K562 (cell line): Measurements from ENCODE around the gene OSGEPL1. TPM values are rescaled to one million over a fixed set of nuclear protein-coding genes. Genes with fewer than 3 reads are reported as not detected.

Experiments
- ATAC-seq: fragments of 200-7000 bp; cut with Tn5 transposase; 3 replicates; pipeline ENCODE4 v1.9.1; 2020; ENCODE audit warnings: moderate library complexity
- BruUV-seq: library from RNA; stranded (reverse); fragments of 400-500 nt; replicated peaks from 2 replicates; lab custom pipeline; 2021; lab: Mats Ljungman, UMichigan
- CTCF ChIA-PET: fragments of 300-600 bp; formaldehyde crosslinking; extraction: SDS; loops from one replicate; lab custom pipeline; 2021; ENCODE audit warnings: low intra/inter-chr PET ratio; lab: Yijun Ruan, JAX
- POLR2A ChIA-PET: fragments of 300-600, 350-650 bp; sonication (Branson Sonifier 250); formaldehyde crosslinking; extraction: SDS; loops from one replicate; lab custom pipeline; 2021; ENCODE audit warnings: antibody characterized with exemption, inconsistent platforms; lab: Yijun Ruan, JAX
- DNase-seq, 4 experiments: peaks; one replicate each; pipeline versions ENCODE4 v3.0.0 to v3.0.0-alpha.2; 2011 to 2018; ENCODE audit warnings: low spot score in 3 of 4, mixed read lengths in 3 of 4; ENCODE audit errors: extremely low read depth in 1 of 4
- FAIRE-seq: peaks from 2 replicates; lab custom pipeline; 2011; peaks lifted over from hg19 to GRCh38; lab: Jason Lieb, UNC
- H2AFZ ChIP-seq: 2 replicates; pipeline ENCODE4 v1.6.0; 2011; ENCODE audit warnings: low read depth, low read length, control low read depth, inconsistent platforms
- H3K27ac ChIP-seq: fragments of 200-600 bp; 3 replicates; pipeline ENCODE4 v1.8.0; 2011; ENCODE audit warnings: low read depth, mild to moderate bottlenecking, control low read depth, inconsistent platforms, low read length, moderate library complexity, mixed read lengths; ENCODE audit errors: extremely low read depth
- H3K27me3 ChIP-seq, 2 experiments: fragments of 300-600 bp in 1 of 2; 2 replicates in 1 of 2; 3 replicates in 1 of 2; pipeline versions ENCODE4 v1.6.0 to v1.8.0; 2011; ENCODE audit warnings: inconsistent platforms in 2 of 2, low read length in 2 of 2, mild to moderate bottlenecking in 1 of 2, mixed read lengths in 1 of 2, moderate library complexity in 1 of 2; ENCODE audit not compliant: control insufficient read depth in 2 of 2, insufficient read depth in 2 of 2
- H3K36me3 ChIP-seq: fragments of 300-600 bp; 3 replicates; pipeline ENCODE4 v1.8.0; 2011; ENCODE audit warnings: mild to moderate bottlenecking, low read length, inconsistent platforms; ENCODE audit not compliant: control insufficient read depth, insufficient read depth
- H3K4me1 ChIP-seq, 2 experiments: fragments of 200-600 bp in 1 of 2; replicated peaks in 1 of 2; 2 replicates in 1 of 2; 3 replicates in 1 of 2; pipeline versions ENCODE4 v1.5.1 to v1.8.0; 2011; ENCODE audit warnings: inconsistent platforms in 2 of 2, low read length in 2 of 2, mild to moderate bottlenecking in 1 of 2, mixed read lengths in 1 of 2, moderate library complexity in 1 of 2; ENCODE audit not compliant: control insufficient read depth in 2 of 2, insufficient read depth in 2 of 2
- H3K4me2 ChIP-seq: 2 replicates; pipeline ENCODE4 v1.6.1; 2011; ENCODE audit warnings: low read length, control low read depth, inconsistent platforms, mixed read lengths; ENCODE audit not compliant: insufficient read depth
- H3K4me3 ChIP-seq: fragments of 200-600 bp; sonication (generic), shearing (Covaris generic); 2 replicates; pipeline ENCODE4 v1.5.1; 2016; ENCODE audit warnings: control low read depth, inconsistent platforms
- H3K79me2 ChIP-seq: fragments of 200-600 bp; 3 replicates; pipeline ENCODE4 v1.8.0; 2011; ENCODE audit warnings: low read length, inconsistent platforms; ENCODE audit not compliant: control insufficient read depth, insufficient read depth
- H3K9ac ChIP-seq, 2 experiments: 2 replicates each; pipeline versions ENCODE4 v1.6.0 to v1.6.1; 2011; ENCODE audit warnings: low read depth in 2 of 2, low read length in 2 of 2, control low read depth in 1 of 2, inconsistent platforms in 1 of 2, mild to moderate bottlenecking in 1 of 2, mixed read lengths in 1 of 2; ENCODE audit not compliant: insufficient read depth in 1 of 2
- H3K9me1 ChIP-seq: one replicate; pipeline ENCODE4 v1.6.0; 2011; ENCODE audit warnings: inconsistent platforms, mild to moderate bottlenecking, low read length, moderate library complexity; ENCODE audit not compliant: control insufficient read depth, insufficient read depth
- H3K9me3 ChIP-seq: replicated peaks from 2 replicates; pipeline ENCODE4 v1.5.1; 2011; ENCODE audit warnings: low read depth, low read length, inconsistent platforms; ENCODE audit not compliant: control insufficient read depth, insufficient read depth
- H4K20me1 ChIP-seq: replicated peaks from 2 replicates; pipeline ENCODE4 v1.6.1; 2011; ENCODE audit warnings: low read length, inconsistent platforms, mixed read lengths; ENCODE audit not compliant: control insufficient read depth, insufficient read depth
- GABPA ChIP-seq: fragments of 200-800 bp; sonication (Bioruptor generic); conservative IDR thresholded peaks from 2 replicates; pipeline ENCODE4 v1.6.1; 2016; ENCODE audit warnings: low read depth, missing genetic modification characterization, missing compliant biosample characterization
- KDM1A ChIP-seq, 2 experiments: fragments of 450-650 bp; IDR thresholded peaks; 2 replicates each; pipeline ENCODE4 v1.6.1; 2016; ENCODE audit warnings: mild to moderate bottlenecking in 2 of 2
- RAD21 ChIP-seq, 2 experiments: fragments of 250-450 bp in 1 of 2; fragments of 450-650 bp in 1 of 2; sonication (Bioruptor Pico) in 1 of 2; formaldehyde crosslinking in 1 of 2; IDR thresholded peaks in 1 of 2; conservative IDR thresholded peaks in 1 of 2; 2 replicates each; pipeline versions ENCODE4 v1.4.0 to v1.8.0; 2020 to 2022; ENCODE audit warnings: mild to moderate bottlenecking in 2 of 2, moderate library complexity in 1 of 2
- RCOR1 ChIP-seq, 2 experiments: IDR thresholded peaks; 2 replicates each; pipeline ENCODE4 v1.6.1; 2012; ENCODE audit warnings: low read depth in 2 of 2, low read length in 2 of 2, borderline replicate concordance in 1 of 2, improper control_type of control experiment in 1 of 2
- ZNF253 ChIP-seq: fragments of 250-450 bp; sonication (Bioruptor Pico); conservative IDR thresholded peaks from 2 replicates; pipeline ENCODE4 v1.6.1; 2021; ENCODE audit warnings: mild to moderate bottlenecking
- ZNF561 ChIP-seq: fragments of 450-650 bp; formaldehyde crosslinking; conservative IDR thresholded peaks from 2 replicates; pipeline ENCODE4 v1.4.0; 2020; ENCODE audit warnings: mild to moderate bottlenecking, moderate library complexity
- WGBS: fragments of 100-300 bp; shearing (Covaris generic); methylation state at CpG from one replicate; pipeline ENCODE4 v1.1.6; 2016; ENCODE audit warnings: low coverage, mixed read lengths; ENCODE audit not compliant: insufficient coverage; ENCODE audit errors: missing lambda C conversion rate; 5-methylcytosine and 5-hydroxymethylcytosine counted together
- in situ Hi-C: fragments of 300-500 bp; cut with MboI; formaldehyde crosslinking; loops from 4 replicates; pipeline ENCODE4 v1.15.0; 2018; ENCODE audit warnings: inconsistent platforms, mixed read lengths
- intact Hi-C: fragments of 100-400 bp; cut with micrococcal nuclease; formaldehyde crosslinking; loops from 2 replicates; pipeline ENCODE4 v1.14.2; 2022
- polyA plus RNA-seq, 8 experiments: library from polyadenylated mRNA; depleted of rRNA in 4 of 8; stranded (reverse) in 5 of 8; unstranded in 3 of 8; fragments of >200 nt; fragmentation: Nextera tagmentation in 2 of 8; fragmentation: Illumina TruSeq in 1 of 8; extraction: Ambion mirVana in 2 of 8; extraction: Trizol in 1 of 8; gene quantifications; 2 replicates each; pipeline versions ENCODE4 v1.2.1 to v1.2.3, GENCODE V29; 2011 to 2014; ENCODE audit warnings: inconsistent platforms in 1 of 8, missing spikeins in 1 of 8
- total RNA-seq, 7 experiments: library from RNA; depleted of rRNA in 6 of 7; stranded (reverse); fragments of >200 nt in 6 of 7; fragmentation: Illumina TruSeq in 2 of 7; extraction: Trizol in 2 of 7; gene quantifications; 2 replicates each; pipeline versions ENCODE4 v1.2.1 to v1.2.3, GENCODE V29; 2011 to 2021; ENCODE audit warnings: low replicate concordance in 1 of 7
- TF ChIP-seq, protein P1 (sequence below): fragments of 450-650 bp; IDR thresholded peaks from 2 replicates; pipeline ENCODE4 v1.6.1; 2014; ENCODE audit warnings: low read depth, mild to moderate bottlenecking, moderate library complexity, borderline replicate concordance
- TF ChIP-seq, protein P2 (sequence below), 2 experiments: fragments of 200-800 bp in 1 of 2; sonication (Bioruptor generic) in 1 of 2; sonication (generic) in 1 of 2; formaldehyde crosslinking in 1 of 2; IDR thresholded peaks in 1 of 2; conservative IDR thresholded peaks in 1 of 2; 2 replicates each; pipeline versions ENCODE4 v1.5.0 to v1.6.1; 2016 to 2020; ENCODE audit warnings: missing compliant biosample characterization in 1 of 2, missing genetic modification characterization in 1 of 2, missing genetic modification reagents in 1 of 2

The OSGEPL1 gene
- total and polyA plus RNA-seq, 9 of the 15 experiments (the other 6 are each of a cell fraction or from before 2014, with no cell fraction given) = 2.5 to 10.8 (median 6.5) TPM

DNA sequence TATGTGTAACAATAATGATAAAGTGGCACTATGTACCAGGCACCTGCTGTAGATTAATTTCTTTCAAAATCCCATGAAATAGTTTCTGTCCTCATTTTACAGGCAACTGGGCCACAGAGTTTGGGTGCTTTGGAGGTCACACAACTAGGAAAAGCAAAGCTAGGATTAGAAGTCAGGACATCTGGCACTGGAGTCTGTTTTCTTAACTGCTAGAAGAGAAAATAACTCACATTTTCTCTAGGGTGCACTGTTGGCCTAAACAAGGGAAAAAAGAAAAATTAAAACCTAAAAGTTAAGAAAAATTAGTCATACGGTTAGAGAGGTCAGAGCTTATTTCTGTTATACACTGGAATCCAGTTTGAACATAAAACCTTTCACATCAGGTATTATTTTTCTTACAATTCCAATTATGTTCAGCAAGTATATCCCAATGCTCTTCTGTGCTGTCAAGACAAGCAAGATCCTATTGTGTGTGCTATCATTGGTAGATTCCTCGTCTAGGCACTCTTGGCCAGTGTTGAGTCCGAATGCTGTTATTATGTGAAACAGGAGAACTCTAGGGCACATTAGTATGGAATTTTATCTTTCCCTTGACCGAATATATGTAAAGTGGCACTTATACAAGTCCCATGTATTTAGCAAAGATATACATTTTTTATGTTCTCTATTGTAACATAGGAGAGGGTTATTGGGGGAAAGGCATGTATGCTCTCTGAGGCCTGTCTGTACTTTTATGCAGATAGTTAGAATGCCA is 1.5 kb upstream of the OSGEPL1 start:
- Histone ChIP-seq H3K4me2 (no peak overlapping the region), H3K79me2 (peaks cover 4% of the 10 kb centered on the region; the same call in 2 of the 3 replicates), H3K4me1 (no peaks in the 10 kb centered on the region; a peak in 1 of 5 replicates), H3K27me3 (no peaks in the 10 kb centered on the region), H3K4me3 (no peak overlapping the region), H3K9me1 (no peaks in the 10 kb centered on the region), H4K20me1 (no peaks in the 10 kb centered on the region), H3K9ac (peak overlapping the region in 1 of 2 experiments; percentile 85; a peak in 1 of 4 replicates), H3K36me3 (peaks cover 18% of the 10 kb centered on the region; the same call in 1 of the 3 replicates), H3K27ac (no peak overlapping the region), H2AFZ (peak overlapping the region; percentile 97; the same call in 1 of the 2 replicates), H3K9me3 (no peaks in the 10 kb centered on the region)
- 75% methylated on average over 4 of the region's 4 CpGs for WGBS
- ATAC-seq (no peak), DNase-seq (no peak), FAIRE-seq (peak; percentile 46)
- ChIA-PET POLR2A (interaction anchor here (0.6 to 0.8 kb wide), 2 partner anchors 304 to 438 kb away, joined by 3 read pairs; no protein-coding TSS in a partner anchor), CTCF (interaction anchor here (0.9 kb wide), 1 partner anchor 12 kb away, joined by 3 read pairs; no protein-coding TSS in a partner anchor)
- intact Hi-C loops = loop anchor here (2.0 kb wide), 2 partner anchors 21 to 103 kb away; partner anchors contain the start of genes ASNSD1, ORMDL1 and PMS1
- TF ChIP-seq RAD21 (CRISPR knock-in tag; conservative IDR thresholded peaks at IDR 0.05 in 1 of 2, IDR thresholded peaks at IDR 0.05 in 1 of 2) (peak in 1 of 2 experiments; percentile 10; a peak in 1 of 4 replicates), ZNF253 (no peak)
- in situ Hi-C loops = no loop called here
- no TSS peak for BruUV-seq

DNA sequence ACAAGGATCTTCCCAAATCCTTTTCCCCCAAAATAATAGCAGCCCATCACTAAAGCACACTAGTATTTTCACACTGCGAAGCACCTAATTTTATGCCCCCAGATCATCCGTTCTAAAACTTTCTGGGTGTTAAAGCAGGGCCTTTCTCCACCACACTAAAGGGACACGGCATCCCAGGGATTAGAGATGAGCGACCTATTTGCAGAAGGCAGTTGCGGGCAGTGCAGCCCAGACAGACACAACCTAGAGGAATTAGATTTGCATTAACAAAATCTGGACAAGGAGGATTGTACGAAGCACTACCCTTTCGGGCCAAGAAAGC is 402 bp downstream of the OSGEPL1 start:
- Histone ChIP-seq H3K36me3 (peaks cover 11% of the 10 kb centered on the region; the same call in 1 of the 3 replicates), H3K27ac (peak overlapping the region; percentile 89), H3K79me2 (peaks cover 4% of the 10 kb centered on the region; the same call in 2 of the 3 replicates), H3K4me3 (peak overlapping the region; percentile 70), H3K9me3 (no peaks in the 10 kb centered on the region), H4K20me1 (no peaks in the 10 kb centered on the region), H3K4me2 (peak overlapping the region; percentile 97), H3K27me3 (no peaks in the 10 kb centered on the region), H2AFZ (peak overlapping the region; percentile 97), H3K9me1 (no peaks in the 10 kb centered on the region), H3K9ac (peak overlapping the region; percentile 85 to 91), H3K4me1 (no peaks in the 10 kb centered on the region; a peak in 1 of 5 replicates)
- no peak for FAIRE-seq
- 0% methylated on average over 7 of the region's 7 CpGs for WGBS
- in situ Hi-C loops = no loop called here
- intact Hi-C loops = loop anchor here (2.0 kb wide), 2 partner anchors 23 to 101 kb away; partner anchors contain the start of genes ASNSD1, ORMDL1 and PMS1
- ChIA-PET CTCF (interaction anchor here (1.5 kb wide), 1 partner anchor 101 kb away, joined by 7 read pairs; the partner anchor contains the start of gene ASNSD1), POLR2A (interaction anchor here (0.7 to 1.5 kb wide), 9 partner anchors 8 to 229 kb away, joined by 3 to 11 read pairs (median 4); no protein-coding TSS in a partner anchor)
- no peak for ATAC-seq
- TSS peak; percentile 78 for BruUV-seq
- no peak for DNase-seq
- TF ChIP-seq KDM1A (IDR thresholded peaks at IDR 0.05) (peak; percentile 35 to 47; a peak in 3 of 4 replicates), ZNF561 (CRISPR knock-in tag) (no peak), RCOR1 (IDR thresholded peaks at IDR 0.05; ENCODE audit: borderline replicate concordance in 1 of 2, low read depth in 2 of 2, low read length in 2 of 2) (peak in 1 of 2 experiments; percentile 53; a peak in 2 of 4 replicates), GABPA (tag) (no peak)
- TF ChIP-seq, protein P1, sequence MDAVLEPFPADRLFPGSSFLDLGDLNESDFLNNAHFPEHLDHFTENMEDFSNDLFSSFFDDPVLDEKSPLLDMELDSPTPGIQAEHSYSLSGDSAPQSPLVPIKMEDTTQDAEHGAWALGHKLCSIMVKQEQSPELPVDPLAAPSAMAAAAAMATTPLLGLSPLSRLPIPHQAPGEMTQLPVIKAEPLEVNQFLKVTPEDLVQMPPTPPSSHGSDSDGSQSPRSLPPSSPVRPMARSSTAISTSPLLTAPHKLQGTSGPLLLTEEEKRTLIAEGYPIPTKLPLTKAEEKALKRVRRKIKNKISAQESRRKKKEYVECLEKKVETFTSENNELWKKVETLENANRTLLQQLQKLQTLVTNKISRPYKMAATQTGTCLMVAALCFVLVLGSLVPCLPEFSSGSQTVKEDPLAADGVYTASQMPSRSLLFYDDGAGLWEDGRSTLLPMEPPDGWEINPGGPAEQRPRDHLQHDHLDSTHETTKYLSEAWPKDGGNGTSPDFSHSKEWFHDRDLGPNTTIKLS = 0 out of 2 replicates have a peak, but pooled peaks have one; percentile 25
- TF ChIP-seq, protein P2, sequence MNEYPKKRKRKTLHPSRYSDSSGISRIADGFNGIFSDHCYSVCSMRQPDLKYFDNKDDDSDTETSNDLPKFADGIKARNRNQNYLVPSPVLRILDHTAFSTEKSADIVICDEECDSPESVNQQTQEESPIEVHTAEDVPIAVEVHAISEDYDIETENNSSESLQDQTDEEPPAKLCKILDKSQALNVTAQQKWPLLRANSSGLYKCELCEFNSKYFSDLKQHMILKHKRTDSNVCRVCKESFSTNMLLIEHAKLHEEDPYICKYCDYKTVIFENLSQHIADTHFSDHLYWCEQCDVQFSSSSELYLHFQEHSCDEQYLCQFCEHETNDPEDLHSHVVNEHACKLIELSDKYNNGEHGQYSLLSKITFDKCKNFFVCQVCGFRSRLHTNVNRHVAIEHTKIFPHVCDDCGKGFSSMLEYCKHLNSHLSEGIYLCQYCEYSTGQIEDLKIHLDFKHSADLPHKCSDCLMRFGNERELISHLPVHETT (CRISPR knock-in tag; conservative IDR thresholded peaks at IDR 0.05 in 1 of 2, IDR thresholded peaks at IDR 0.05 in 1 of 2) = 0 out of 4 replicates have a peak, but pooled peaks of 1 of the 2 experiments have one; percentile 26
